ENCODE data around the gene HOXC9.

The HOXC9 gene

DNA sequence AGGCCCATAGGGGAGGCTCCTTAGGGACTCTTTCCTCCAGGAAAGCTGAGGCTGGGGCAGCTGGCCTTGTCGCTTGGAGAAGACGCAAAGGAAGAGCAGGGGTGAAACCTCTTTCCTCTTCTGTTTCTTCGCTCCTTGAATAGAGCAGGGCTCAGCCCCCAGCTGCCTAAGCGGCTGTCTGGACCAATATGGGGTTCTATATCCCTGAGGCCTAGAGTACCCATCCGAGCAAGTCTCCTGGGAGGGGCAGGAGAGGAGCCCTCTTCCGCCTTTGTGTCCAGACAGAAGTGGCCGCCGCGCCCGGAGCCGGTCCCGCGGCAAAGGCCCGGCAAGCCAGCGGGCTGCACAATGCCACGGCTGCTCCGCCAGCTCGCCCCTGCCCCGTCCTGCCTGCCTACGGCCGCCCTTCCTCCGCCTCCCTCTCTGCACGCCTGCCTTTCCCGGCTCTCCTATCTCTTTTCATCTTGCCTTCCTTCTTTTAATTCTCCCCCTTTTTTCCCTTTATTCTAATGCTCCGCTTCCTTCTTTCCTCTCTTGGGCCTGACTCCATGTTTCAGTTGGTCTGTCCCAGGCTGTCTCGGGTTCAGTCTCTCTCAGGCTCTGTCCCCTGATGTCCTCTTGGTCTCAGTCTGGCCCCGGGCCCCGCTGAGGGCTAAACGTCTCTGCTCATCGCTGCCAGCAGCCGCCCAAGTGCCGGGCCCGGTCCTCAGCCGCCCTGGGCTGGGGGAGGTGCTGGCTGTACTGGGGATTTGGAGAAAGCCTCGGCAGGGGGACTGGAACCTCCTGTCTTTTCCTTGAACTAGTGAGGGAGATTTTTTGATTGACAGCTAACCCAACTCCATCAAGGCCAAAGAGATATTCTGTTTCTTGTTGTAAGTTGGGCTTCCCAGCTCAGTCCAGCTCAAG is 2.5 kb upstream of the HOXC9 start (continued):
- TF ChIP-seq, protein P1, sequence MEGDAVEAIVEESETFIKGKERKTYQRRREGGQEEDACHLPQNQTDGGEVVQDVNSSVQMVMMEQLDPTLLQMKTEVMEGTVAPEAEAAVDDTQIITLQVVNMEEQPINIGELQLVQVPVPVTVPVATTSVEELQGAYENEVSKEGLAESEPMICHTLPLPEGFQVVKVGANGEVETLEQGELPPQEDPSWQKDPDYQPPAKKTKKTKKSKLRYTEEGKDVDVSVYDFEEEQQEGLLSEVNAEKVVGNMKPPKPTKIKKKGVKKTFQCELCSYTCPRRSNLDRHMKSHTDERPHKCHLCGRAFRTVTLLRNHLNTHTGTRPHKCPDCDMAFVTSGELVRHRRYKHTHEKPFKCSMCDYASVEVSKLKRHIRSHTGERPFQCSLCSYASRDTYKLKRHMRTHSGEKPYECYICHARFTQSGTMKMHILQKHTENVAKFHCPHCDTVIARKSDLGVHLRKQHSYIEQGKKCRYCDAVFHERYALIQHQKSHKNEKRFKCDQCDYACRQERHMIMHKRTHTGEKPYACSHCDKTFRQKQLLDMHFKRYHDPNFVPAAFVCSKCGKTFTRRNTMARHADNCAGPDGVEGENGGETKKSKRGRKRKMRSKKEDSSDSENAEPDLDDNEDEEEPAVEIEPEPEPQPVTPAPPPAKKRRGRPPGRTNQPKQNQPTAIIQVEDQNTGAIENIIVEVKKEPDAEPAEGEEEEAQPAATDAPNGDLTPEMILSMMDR (tag by site-specific recombination; IDR thresholded peaks at IDR 0.05), result no peak
- TF ChIP-seq ZBTB7A (tag by site-specific recombination; IDR thresholded peaks at IDR 0.05; ENCODE audit: low read depth) (no peak; the same call in 1 of the 2 replicates), ZBTB21 (tag by site-specific recombination; IDR thresholded peaks at IDR 0.05) (no peak; the same call in 1 of the 2 replicates), ZNF157 (tag by site-specific recombination; IDR thresholded peaks at IDR 0.05) (no peak), PRDM1 (tag by site-specific recombination; IDR thresholded peaks at IDR 0.05) (0 out of 2 replicates have a peak, but pooled peaks have one; percentile 6), ZNF366 (tag by site-specific recombination; conservative IDR thresholded peaks at IDR 0.05) (peak; percentile 92), TRIM28 (IDR thresholded peaks at IDR 0.05; ENCODE audit: borderline replicate concordance, low read length) (no peak), ZNF324 (tag by site-specific recombination; IDR thresholded peaks at IDR 0.05) (no peak), ZNF701 (tag by site-specific recombination; IDR thresholded peaks at IDR 0.05) (no peak), ZNF76 (tag by site-specific recombination; IDR thresholded peaks at IDR 0.05; ENCODE audit: borderline replicate concordance, low read depth) (0 out of 2 replicates have a peak, but pooled peaks have one; percentile 9), ZNF341 (tag by site-specific recombination; IDR thresholded peaks at IDR 0.05; ENCODE audit: low read depth) (peak; percentile 98), ZNF48 (tag by site-specific recombination; IDR thresholded peaks at IDR 0.05) (no peak), KLF8 (tag by site-specific recombination; IDR thresholded peaks at IDR 0.05) (peak; percentile 88), ZNF621 (tag by site-specific recombination; IDR thresholded peaks at IDR 0.05) (no peak), GLIS2 (tag by site-specific recombination; IDR thresholded peaks at IDR 0.05) (no peak), ZNF623 (tag by site-specific recombination; IDR thresholded peaks at IDR 0.05) (no peak), ZFP69B (tag by site-specific recombination; IDR thresholded peaks at IDR 0.05) (peak; percentile 46), ZNF426 (tag by site-specific recombination; IDR thresholded peaks at IDR 0.05) (no peak), ZNF473 (tag by site-specific recombination; IDR thresholded peaks at IDR 0.05) (no peak), ZNF501 (tag by site-specific recombination; IDR thresholded peaks at IDR 0.05) (peak; percentile 46; the same call in 1 of the 2 replicates), ZSCAN18 (tag by site-specific recombination; IDR thresholded peaks at IDR 0.05) (0 out of 2 replicates have a peak, but pooled peaks have one; percentile 17)
- TF ChIP-seq, protein P2, sequence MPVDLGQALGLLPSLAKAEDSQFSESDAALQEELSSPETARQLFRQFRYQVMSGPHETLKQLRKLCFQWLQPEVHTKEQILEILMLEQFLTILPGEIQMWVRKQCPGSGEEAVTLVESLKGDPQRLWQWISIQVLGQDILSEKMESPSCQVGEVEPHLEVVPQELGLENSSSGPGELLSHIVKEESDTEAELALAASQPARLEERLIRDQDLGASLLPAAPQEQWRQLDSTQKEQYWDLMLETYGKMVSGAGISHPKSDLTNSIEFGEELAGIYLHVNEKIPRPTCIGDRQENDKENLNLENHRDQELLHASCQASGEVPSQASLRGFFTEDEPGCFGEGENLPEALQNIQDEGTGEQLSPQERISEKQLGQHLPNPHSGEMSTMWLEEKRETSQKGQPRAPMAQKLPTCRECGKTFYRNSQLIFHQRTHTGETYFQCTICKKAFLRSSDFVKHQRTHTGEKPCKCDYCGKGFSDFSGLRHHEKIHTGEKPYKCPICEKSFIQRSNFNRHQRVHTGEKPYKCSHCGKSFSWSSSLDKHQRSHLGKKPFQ (tag by site-specific recombination; IDR thresholded peaks at IDR 0.05), result no peak
- TF ChIP-seq, protein P3, sequence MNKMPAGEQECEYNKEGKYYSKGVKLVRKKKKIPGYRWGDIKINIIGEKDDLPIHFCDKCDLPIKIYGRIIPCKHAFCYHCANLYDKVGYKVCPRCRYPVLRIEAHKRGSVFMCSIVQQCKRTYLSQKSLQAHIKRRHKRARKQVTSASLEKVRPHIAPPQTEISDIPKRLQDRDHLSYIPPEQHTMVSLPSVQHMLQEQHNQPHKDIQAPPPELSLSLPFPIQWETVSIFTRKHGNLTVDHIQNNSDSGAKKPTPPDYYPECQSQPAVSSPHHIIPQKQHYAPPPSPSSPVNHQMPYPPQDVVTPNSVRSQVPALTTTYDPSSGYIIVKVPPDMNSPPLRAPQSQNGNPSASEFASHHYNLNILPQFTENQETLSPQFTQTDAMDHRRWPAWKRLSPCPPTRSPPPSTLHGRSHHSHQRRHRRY (tag by site-specific recombination; IDR thresholded peaks at IDR 0.05), result no peak
- TF ChIP-seq, protein P4, sequence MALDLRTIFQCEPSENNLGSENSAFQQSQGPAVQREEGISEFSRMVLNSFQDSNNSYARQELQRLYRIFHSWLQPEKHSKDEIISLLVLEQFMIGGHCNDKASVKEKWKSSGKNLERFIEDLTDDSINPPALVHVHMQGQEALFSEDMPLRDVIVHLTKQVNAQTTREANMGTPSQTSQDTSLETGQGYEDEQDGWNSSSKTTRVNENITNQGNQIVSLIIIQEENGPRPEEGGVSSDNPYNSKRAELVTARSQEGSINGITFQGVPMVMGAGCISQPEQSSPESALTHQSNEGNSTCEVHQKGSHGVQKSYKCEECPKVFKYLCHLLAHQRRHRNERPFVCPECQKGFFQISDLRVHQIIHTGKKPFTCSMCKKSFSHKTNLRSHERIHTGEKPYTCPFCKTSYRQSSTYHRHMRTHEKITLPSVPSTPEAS (tag by site-specific recombination; IDR thresholded peaks at IDR 0.05), result no peak
- TF ChIP-seq, protein P5, sequence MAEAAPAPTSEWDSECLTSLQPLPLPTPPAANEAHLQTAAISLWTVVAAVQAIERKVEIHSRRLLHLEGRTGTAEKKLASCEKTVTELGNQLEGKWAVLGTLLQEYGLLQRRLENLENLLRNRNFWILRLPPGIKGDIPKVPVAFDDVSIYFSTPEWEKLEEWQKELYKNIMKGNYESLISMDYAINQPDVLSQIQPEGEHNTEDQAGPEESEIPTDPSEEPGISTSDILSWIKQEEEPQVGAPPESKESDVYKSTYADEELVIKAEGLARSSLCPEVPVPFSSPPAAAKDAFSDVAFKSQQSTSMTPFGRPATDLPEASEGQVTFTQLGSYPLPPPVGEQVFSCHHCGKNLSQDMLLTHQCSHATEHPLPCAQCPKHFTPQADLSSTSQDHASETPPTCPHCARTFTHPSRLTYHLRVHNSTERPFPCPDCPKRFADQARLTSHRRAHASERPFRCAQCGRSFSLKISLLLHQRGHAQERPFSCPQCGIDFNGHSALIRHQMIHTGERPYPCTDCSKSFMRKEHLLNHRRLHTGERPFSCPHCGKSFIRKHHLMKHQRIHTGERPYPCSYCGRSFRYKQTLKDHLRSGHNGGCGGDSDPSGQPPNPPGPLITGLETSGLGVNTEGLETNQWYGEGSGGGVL (tag by site-specific recombination; IDR thresholded peaks at IDR 0.05), result no peak
- TF ChIP-seq, protein P6, sequence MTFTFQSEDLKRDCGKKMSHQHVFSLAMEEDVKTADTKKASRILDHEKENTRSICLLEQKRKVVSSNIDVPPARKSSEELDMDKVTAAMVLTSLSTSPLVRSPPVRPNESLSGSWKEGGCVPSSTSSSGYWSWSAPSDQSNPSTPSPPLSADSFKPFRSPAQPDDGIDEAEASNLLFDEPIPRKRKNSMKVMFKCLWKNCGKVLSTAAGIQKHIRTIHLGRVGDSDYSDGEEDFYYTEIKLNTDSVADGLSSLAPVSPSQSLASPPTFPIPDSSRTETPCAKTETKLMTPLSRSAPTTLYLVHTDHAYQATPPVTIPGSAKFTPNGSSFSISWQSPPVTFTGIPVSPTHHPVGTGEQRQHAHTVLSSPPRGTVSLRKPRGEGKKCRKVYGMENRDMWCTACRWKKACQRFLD (tag by site-specific recombination; IDR thresholded peaks at IDR 0.05), result no peak
- TF ChIP-seq, protein P7, sequence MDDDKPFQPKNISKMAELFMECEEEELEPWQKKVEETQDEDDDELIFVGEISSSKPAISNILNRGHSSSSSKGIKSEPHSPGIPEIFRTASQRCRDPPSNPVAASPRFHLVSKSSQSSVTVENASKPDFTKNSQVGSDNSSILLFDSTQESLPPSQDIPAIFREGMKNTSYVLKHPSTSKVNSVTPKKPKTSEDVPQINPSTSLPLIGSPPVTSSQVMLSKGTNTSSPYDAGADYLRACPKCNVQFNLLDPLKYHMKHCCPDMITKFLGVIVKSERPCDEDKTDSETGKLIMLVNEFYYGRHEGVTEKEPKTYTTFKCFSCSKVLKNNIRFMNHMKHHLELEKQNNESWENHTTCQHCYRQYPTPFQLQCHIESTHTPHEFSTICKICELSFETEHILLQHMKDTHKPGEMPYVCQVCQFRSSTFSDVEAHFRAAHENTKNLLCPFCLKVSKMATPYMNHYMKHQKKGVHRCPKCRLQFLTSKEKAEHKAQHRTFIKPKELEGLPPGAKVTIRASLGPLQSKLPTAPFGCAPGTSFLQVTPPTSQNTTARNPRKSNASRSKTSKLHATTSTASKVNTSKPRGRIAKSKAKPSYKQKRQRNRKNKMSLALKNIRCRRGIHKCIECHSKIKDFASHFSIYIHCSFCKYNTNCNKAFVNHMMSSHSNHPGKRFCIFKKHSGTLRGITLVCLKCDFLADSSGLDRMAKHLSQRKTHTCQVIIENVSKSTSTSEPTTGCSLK (tag by site-specific recombination; IDR thresholded peaks at IDR 0.05), result no peak

All from HEK293 (cell line).